RPMI7951 (cell line): ENCODE data around the gene TBCK. TPM values are rescaled to one million over a fixed set of nuclear protein-coding genes. Genes with fewer than 3 reads are reported as not detected.
A peak's percentile ranks its signal among the peaks of the same experiment; 100 is the strongest.

Source experiments
- DNase-seq: peaks from one replicate; pipeline ENCODE4 v3.0.0-alpha.2; 2012; ENCODE audit warnings: low read depth
- total RNA-seq: library from RNA; depleted of rRNA; stranded (reverse); fragments of >200 nt; shearing (Covaris generic); gene quantifications from 2 replicates; pipeline ENCODE4 v1.2.3, GENCODE V29; 2014

The TBCK gene
- total RNA-seq, 1 experiment from 2014 or later: 22.2 TPM

DNA sequence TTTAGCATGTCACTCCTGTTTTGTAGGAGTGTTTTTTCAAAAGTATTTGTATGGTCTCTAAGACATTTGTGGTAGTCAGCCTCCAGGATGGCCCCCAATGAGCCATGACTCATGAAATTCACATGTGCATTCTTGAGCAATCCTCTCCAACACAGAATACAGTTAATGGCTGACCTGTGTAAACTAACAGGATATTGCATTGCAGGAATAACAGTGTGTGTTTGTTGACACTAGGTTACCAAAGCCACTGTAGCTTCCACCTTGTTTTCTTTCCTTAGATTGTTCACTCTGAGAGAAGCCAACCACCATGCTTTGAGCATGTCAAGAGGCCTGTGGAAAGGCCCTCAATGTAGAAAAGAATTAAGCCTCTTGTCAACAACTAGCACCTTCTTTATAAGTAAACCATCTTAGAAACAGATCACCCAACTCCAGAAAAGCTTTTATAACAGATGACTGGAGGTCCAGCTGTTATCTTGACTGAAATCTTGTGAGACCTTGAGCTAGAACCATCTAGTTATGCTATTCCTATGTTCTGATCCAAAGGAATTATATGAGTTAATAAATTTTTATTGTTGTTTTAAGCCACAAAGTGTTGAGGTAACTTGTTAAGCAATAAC lies 28.5 kb downstream of the TBCK start:
- peak; percentile 71 for DNase-seq

DNA sequence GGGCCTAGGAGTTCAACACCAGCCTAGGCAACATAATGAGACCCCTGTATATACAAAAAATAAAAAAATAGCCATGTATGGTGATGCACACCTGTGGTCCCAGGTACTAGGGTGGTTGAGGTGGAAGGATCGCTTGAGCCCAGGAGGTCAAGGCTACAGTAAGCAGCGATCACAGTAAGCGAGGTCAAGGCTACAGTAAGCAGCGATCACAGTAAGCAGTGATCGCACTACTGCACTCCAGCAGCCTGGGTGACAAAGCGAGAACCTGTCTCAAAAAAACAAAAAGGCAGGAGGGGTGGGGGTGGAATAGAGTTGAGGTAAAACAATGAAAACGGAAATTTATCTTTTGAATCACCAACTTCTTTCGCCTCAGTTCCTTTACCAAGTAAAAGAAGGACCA lies 29.4 kb downstream of the TBCK start:
- no peak for DNase-seq

DNA sequence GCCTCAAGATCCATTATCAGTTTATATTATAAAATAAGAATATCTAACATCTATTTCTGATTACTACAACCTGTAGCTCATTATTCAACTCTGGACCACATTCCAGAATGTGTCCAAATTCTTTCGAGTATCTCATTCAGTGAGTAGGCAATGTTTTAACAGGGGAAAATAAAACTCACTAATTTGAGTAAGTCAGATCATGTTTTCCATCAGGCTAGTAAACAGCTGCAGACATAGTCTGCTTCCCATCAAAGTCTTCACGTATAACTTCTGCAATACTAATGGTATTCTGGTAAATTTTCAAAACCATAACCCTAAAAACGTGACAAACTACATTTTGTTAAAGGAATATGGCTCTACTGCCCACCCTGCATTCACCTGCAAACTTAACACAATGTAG lies 31.8 kb downstream of the TBCK start:
- no peak for DNase-seq

DNA sequence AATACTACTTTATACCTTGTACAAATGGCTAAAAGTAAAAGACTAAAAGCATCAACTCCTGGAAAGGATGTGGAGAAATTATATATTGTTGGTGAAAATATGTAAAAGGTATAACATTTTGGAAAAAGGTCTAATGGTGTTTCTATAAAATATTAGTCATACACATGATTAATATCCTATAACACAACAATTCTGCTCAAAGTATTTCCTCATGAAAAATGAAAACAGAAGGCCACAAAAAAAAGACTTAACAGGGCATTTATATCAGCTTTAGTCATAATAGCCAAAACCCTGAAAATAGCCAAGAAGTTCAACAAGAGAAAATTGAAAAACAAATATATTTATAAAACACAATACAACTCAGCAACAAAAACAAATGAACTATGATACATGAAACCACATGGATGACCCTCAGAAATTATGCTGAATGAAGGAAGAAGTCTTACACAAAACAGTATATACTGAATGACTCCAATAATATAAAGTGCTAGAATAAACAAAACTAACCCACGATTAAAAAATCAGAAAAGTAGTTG lies 38.8 kb downstream of the TBCK start:
- no peak for DNase-seq

DNA sequence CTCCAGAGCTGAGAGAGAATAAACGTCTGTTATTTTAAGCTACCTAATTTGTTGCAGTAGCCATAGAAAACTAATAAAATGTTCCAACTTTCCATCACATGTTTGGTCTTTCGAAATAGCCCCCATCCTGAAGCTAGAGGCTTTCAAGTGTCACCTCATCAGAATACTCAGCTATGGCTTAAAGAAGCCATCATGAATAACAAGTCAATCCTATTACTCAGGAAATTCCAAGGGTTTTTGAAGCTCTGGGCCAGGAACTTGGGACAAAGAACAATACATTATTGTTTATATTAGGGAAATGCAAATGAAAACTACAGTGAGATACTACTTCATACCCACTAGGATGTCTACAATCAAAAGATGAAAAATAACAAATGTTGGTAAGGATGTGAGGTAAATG lies 42.2 kb downstream of the TBCK start:
- DNase-seq: no peak

DNA sequence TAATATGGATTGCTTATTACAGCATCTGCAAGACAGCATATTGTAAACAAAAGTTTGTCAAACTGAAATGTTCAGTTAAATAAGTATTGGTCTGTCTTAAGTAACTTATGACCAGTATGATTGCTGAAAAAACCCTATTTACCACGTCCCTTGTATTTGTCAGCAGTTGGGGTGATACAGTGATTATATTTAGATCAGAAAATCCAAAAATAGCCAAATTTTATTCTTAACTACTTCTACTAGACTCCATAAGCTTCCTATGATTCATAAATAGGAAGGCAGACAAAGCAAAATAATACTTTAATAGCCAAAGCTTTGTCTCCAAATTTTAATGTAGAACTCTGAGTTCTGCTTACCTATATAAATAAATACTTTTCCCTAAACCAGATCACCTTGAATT lies 45.3 kb downstream of the TBCK start:
- DNase-seq: no peak

DNA sequence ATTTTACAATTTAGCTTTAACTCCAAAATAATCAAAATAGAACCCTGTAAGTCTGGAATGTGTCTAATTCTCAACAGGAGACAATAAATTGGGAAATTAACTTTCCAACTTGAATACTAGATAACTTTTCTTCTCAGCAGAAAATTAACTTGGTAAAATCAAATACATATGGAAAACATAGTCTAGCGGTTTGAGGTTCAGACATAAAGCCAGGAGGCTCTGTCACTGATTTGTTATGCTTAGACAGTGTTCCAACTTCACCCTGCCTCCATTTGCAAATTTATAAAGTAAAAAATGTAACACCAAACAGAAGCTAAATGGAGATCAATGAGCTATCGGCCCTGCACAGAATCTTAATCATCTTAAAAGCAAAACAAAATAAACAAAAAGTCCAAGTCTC lies 46.3 kb downstream of the TBCK start:
- no peak for DNase-seq

DNA sequence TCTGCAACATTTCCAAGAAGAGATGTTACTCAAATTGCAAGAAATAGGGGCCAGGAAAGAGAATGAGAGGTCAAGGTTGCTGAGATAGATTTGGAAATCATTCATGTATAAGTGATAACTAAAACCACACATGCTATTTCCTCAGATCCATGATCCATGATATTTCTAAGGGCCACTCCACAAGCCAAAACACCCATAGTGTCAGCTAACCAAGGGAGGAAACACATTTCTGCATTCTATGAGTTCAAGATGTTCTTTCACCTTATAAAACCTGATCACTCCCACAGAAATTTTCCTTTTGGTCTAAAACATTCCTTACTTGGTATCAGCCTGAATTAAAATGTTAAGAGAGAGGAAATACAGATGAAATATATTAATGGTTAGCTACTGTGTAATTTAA lies 47.2 kb downstream of the TBCK start:
- no peak for DNase-seq

DNA sequence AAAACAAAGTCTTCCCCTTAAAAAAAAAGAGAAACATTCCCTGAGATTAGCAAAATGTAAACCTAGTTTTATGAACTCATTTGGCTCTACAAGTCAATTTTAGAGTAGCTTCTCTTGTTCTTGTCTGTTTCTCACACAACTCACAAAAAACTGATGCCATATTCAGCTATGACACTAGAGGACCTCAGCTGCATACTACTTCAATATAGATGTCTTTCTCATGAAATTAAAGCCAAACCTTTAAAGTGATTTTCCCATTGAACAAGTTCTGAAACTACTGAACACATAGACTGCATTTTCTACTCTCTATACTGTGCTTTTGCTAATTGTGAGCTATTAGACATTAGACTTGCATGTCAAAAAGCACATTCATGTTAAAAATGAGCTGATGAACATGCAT lies 49.8 kb downstream of the TBCK start:
- peak; percentile 40 for DNase-seq

DNA sequence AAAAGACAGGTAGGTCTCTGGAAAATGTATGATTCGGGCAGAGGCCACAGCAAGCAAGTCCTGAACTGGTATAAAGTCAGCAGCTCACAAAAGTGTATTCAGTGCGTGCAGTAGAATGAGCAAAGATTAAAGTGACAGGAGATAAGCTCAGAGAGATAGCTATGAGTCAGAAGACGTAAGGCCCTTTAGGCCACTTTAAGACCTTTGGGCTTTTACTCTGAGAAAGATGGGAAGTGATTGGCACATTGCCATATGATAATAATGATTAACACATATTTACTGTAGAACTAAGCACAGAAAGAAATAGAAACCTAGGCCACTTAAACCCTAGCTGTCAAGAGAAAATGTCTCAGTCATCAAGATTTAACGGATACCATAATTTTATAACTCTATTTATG lies 51.7 kb downstream of the TBCK start:
- peak; percentile 19 for DNase-seq

DNA sequence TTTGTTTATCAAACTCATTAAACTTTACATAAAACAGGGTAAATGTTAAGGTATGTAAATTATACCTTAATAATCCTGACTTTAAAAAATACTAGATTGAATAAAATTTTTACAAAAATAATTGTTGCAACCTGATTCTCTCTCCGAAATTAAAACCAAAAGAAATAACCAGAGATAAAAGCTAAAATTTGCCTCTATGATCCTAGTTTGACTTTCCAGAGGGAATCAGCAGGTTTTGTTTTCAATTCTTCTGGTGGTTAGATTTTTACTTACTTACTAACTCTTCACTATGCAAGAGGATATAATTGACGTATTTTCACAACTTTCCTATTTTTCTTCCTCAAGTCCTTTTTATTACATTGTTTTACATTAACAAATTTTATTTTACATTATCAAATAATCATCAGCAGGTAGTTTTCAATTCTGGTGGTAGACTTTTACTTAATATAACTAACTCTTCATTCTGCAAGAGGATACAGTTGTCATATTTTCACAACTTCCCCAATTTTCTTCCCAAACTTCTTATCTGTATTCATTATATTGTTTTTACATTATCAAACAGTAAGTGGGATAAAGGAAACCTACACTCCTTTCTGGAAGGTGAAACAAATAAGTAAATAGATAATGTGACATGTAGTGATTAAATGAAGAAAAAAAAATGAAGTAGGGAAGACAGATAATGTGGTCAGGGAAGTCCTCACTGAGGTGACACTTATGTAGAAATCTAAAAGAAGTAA lies 52.2 kb downstream of the TBCK start:
- no peak for DNase-seq

DNA sequence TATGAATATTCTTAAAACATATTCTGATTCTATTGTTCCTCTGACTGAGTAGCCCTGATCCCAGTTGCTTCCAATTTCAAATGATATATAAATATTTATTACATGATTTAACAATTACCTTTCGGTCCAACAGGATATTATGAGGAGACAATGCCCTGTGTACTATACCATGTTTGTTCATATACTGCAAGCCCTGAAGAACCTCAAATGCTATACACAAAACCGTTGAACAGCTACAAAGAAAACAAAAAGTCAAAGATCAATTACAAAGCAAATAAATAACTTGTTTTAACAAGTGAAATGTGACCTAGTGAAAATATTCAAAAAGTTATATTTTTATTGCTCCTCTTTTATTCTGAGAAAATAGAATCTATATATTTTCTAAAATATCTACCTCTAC lies 54.0 kb downstream of the TBCK start:
- DNase-seq: no peak

DNA sequence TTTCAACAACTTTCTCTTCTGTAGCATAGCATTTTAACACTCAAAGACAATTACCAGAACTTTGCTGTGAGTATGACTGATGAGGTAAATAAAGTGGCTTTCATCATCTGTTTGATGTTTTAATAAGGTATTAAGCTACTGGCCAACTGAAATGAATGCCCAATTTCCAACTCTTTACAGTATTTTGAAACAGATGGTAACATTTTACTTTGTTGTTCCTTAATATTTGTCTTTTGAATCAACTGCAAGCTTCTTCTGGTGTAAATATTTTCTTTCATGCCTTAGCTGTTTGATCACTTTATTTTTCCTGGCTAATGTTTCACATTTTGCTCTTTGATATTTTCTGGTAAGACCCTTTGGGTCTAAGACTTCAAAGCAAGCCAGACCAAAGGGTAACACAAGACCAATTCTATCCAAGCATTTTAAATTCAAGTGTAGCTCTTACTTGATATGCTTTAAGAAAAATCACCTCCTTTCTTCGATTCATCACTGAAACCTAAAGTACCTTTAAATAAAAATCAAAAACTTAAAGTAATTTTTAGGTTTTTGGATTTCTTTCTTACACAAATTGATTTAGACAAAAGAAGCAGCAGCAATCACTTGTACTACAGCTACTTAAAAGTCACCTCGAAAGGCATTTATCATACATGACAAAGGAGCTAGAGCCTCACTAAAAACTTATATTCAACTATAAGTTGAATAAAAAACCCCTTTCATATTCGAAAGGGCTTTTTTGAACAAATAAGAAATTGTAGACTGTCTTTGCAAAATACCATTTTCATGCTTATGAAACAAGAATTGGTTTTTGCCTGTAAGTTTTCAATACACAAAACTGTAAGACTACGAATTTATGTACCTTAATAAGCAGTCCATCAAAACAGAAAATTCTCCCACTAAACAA lies 57.6 kb downstream of the TBCK start:
- no peak for DNase-seq

DNA sequence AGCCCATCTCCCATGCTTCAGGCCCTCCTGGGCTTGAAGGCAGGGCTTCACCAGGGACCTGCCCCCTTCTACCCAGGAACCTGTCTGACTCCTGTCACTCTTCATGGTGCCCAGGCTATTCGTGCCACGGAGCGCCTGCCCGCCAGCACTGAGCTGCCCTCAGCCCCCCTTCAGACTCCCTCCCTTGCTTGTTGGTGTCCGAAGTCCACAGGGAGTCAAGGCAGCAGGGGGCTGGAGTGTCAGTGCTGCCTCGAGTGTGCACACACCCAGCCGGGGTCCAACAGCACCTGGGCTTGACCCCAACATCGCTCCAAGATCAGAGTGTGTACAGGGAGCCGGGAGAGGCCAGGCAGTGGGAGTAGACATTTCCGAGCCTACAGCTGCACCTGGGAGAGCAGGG lies 59.8 kb downstream of the TBCK start:
- DNase-seq: no peak

DNA sequence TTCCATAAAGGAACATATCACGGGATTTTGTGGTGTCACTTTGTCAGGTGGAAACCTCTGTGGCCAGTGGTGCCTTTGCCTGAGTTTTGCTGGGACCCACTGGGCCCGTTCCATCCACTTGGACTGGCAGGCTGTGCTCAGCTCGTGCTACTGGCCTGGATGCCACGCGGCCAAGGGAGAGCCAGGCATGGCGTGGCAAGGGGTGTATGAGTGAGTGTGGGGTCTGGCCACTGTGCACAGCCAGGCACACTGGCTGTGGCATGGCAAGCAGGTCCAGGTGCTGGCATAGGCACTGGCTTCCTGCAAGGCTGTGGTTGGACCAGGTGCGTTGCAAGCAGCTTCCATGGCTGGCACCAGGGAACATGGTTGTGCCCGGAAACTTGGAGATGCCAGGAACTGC lies 60.8 kb downstream of the TBCK start:
- no peak for DNase-seq

DNA sequence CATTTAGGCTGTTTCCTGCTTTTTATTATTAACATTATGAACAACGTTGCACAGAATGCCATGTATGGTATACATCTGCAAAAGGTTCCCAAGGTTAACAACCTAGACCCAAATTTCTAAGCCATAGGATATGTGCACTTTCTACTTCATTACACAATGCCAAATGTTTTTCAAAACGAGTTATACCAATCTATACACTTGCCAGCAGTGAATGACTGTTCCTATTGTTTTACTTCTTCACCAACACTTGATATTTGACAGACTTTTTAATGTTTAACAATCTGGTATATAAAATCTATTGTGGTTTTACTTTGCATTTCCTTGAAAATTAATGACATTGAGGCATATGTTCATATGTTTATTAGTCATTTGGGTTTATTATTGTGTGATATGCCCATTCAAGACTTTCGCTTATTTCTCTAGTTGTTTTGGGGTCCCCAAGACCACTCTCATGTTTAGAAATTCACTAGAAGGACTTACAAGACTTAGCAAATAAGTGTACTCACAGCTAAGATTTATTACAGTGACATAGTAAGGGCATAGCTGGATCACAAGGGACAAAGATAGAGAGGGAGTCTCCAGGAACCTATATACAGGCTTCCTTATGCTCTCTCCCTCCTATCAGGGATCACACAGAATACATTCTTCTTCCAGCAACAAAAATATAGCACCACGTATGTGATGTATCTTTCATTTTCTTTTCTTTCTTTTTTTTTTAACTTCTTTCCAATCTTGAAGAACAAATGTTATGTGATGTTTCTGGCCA lies 62.5 kb downstream of the TBCK start:
- DNase-seq: no peak

DNA sequence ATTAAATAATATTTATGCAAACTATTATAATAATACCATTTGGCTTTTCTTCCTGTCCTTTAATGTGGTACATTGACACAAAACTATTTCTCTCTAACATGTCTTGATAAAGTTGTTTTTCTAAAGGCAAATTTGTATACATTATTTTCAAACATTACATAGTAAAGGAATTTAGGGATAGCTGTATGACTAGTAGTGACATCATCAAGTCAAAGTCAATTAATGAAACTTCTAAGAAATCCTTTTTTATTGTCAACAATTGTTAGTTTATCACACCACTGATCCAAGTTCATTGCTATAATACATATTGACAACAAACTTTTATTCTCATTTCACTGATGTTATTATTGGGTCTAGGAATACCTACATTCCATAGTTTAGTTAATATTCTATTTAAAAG lies 68.4 kb downstream of the TBCK start:
- DNase-seq: no peak

DNA sequence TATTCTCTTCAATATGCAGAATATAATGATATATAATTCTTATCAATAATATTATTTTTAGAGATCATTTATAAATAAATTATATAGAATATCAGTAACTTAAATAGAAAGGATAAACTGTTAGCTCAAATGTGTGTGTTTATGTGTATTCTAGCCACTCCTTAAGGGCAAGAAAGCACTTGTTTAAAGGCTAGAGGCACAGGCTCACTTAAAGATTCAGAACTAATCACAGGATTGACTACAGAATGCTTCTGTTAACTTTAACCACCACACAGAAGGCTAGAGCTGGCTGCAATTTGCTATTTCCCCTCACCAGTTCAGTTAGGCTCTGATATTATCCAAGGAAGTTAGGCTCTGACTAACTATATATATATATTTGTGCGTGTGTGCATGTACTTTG lies 69.6 kb downstream of the TBCK start:
- DNase-seq: no peak

DNA sequence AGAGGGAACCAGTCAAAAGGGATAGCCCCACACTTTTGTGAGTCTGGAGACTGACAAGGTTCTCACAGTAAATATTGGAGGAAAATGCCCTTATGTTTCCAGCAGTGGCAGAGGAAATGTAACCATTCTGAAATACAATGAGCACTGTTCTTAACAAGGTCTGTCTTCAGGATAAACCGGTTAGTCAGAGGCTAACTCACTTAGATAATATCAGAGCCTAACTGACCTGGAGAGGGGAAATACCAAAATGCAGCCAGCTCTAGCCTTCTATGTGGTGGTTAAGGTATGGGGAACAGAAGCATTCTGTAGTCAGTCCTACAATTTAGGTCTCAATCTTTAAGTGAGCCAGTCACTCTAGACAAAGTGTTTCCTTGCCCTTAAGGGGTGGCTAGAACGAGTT lies 70.8 kb downstream of the TBCK start:
- no peak for DNase-seq

DNA sequence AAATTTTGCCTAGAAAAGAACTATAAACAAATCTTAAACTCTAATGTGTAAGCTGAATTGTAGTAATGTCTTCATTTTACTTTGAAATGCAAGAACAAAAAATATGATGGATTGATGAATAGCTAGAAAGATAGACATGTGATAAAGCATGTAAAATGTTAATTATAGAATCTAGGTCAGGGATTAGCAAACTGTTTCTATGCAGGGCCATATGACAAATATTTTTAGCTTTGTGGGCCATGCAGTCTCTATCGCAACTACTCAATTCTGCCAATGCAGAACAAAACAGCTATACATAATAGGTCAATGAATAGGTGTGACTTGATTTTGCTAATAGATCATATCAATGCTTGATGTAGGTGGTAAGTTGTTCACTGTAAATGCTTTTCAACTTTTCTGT lies 75.3 kb downstream of the TBCK start:
- DNase-seq: no peak

DNA sequence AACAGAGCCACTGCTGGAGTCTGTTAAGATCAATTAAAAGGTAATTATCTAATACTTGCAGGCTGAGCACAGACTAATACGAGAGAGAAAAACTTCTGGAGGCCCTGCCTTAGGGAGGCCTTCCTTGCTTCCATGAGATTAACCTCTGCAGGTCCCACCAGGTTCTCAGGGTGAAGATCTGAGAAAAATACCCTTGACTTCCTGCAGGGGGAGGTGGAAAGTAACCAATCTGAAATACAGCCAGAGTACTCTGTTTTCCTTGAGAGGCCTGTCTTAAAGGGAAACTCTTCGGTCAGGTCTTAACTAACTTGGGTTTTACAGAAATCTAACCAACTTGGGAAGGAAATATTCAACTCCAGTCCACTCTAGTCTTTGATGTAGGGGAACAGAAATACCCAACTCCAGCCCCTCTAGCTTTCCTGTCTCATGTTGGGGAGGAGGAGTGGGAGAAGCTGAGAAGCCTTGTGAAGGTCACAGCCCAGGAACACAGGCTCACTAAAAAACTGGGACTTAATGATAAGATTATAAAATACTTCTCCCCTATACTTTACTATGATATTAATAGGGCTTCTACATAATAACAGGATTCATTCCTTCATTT lies 77.1 kb downstream of the TBCK start:
- peak; percentile 28 for DNase-seq
